ENCODE measurements around the gene ZNF81. TPM values are rescaled to one million over a fixed set of nuclear protein-coding genes. Genes with fewer than 3 reads are reported as not detected.
"Not testable (repeated sequence)": the region's sequence is repeated elsewhere in the genome, so short reads cannot be mapped to it uniquely, and the experiment has no call there.

The ZNF81 gene
- total RNA-seq, 4 donors from 2014 or later: 1.00 to 4.3 (median 3.3) TPM

GRCh38 chrX:47940448-47940847, 103.7 kb downstream of the ZNF81 start:
- no peaks in the 10 kb centered on the region for H3K27me3 ChIP-seq
- intact Hi-C loops (cut with DNase I; ENCODE audit: low total_unique reads): no loop called here
- ATAC-seq: no peak

GRCh38 chrX:47941423-47941822, 104.7 kb downstream of the ZNF81 start:
- Histone ChIP-seq H3K4me3 (no peak overlapping the region), H3K27ac (no peak overlapping the region), H3K4me1 (no peaks in the 10 kb centered on the region), H3K27me3 (no peaks in the 10 kb centered on the region), H3K9me3 (no peaks in the 10 kb centered on the region), H3K36me3 (no peaks in the 10 kb centered on the region)
- no peak for ATAC-seq
- TF ChIP-seq, protein P1, sequence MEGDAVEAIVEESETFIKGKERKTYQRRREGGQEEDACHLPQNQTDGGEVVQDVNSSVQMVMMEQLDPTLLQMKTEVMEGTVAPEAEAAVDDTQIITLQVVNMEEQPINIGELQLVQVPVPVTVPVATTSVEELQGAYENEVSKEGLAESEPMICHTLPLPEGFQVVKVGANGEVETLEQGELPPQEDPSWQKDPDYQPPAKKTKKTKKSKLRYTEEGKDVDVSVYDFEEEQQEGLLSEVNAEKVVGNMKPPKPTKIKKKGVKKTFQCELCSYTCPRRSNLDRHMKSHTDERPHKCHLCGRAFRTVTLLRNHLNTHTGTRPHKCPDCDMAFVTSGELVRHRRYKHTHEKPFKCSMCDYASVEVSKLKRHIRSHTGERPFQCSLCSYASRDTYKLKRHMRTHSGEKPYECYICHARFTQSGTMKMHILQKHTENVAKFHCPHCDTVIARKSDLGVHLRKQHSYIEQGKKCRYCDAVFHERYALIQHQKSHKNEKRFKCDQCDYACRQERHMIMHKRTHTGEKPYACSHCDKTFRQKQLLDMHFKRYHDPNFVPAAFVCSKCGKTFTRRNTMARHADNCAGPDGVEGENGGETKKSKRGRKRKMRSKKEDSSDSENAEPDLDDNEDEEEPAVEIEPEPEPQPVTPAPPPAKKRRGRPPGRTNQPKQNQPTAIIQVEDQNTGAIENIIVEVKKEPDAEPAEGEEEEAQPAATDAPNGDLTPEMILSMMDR (IDR thresholded peaks at IDR 0.05 in 4 of 5, conservative IDR thresholded peaks at IDR 0.05 in 1 of 5): no peak
- no peak for TF ChIP-seq POLR2A (IDR thresholded peaks at IDR 0.05)
- DNase-seq: no peak
- intact Hi-C loops (cut with DNase I; ENCODE audit: low total_unique reads): no loop called here
- in situ Hi-C loops (cut with MboI; ENCODE audit: low sequenced_read_pairs in 4 of 4): no loop called here

More at GRCh38 chrX:47940448-47940847, 103.7 kb downstream of the ZNF81 start:
- Histone ChIP-seq H3K27ac (no peak overlapping the region), H3K4me3 (no peak overlapping the region), H3K4me1 (no peaks in the 10 kb centered on the region), H3K36me3 (no peaks in the 10 kb centered on the region), H3K9me3 (no peaks in the 10 kb centered on the region)
- DNase-seq: no peak
- in situ Hi-C loops (cut with MboI; ENCODE audit: low sequenced_read_pairs in 4 of 4): no loop called here
- no peak for TF ChIP-seq POLR2A (IDR thresholded peaks at IDR 0.05)
- TF ChIP-seq, protein P1 (IDR thresholded peaks at IDR 0.05 in 4 of 5, conservative IDR thresholded peaks at IDR 0.05 in 1 of 5): no peak

DNA sequence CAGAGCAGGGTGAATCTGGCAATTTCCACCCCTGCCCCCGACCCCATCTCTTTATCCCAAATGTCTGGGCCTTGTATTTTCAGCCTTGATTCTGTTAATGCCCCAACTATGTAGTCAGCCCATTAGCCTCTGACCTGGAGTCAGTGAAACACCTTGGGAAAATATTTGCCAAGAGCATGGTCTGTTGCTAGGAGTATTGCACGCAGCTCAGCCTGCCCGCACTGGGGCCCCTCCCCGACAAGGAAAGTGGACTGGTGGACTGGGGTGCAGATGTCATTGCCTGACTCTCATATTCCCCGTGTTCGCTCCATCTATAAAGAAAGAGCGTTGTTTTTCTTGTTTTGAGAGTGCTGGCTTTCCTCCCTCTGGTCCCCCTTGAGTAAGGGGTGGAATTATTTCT, 118.6 kb downstream of the ZNF81 start:
- H3K9me3 ChIP-seq: peaks cover 0 to 13% (median 0%) of the 10 kb centered on the region in 3 donors
- intact Hi-C loops (cut with DNase I; ENCODE audit: low total_unique reads); H3K36me3 ChIP-seq; in situ Hi-C loops (cut with MboI; ENCODE audit: low sequenced_read_pairs in 4 of 4); H3K4me1 ChIP-seq; ATAC-seq; H3K27me3 ChIP-seq; H3K4me3 ChIP-seq; H3K27ac ChIP-seq; DNase-seq: not testable (repeated sequence)

DNA sequence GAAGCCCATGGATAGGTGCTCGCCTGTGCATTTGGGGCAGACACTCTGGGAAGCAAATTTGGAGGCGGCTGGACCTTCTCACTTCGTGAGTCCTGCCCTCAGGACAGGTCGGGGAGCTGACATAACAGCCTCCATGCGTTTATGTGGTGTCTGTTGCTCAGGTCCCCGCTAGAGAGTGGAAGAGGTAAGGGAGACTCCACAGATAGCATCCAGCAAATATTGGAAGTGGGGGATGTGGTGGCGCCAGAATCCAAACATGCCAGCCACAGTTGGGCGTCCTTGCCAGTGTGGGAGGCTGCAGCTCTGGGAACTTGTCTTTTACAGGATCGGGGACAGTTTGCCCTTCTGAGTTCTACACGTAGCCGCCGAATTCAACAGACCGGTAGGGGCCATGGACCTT, 119.3 kb downstream of the ZNF81 start:
- no peaks in the 10 kb centered on the region for H3K4me1 ChIP-seq
- H3K27me3 ChIP-seq: no peaks in the 10 kb centered on the region
- DNase-seq (no peak), ATAC-seq (no peak)
- H3K4me3 ChIP-seq: no peak overlapping the region
- intact Hi-C loops (cut with DNase I; ENCODE audit: low total_unique reads): no loop called here
- H3K36me3 ChIP-seq: no peaks in the 10 kb centered on the region
- no peak overlapping the region for H3K27ac ChIP-seq
- TF ChIP-seq, protein P1 (IDR thresholded peaks at IDR 0.05 in 4 of 5, conservative IDR thresholded peaks at IDR 0.05 in 1 of 5): no peak
- no peak for TF ChIP-seq POLR2A (IDR thresholded peaks at IDR 0.05)
- peaks cover 0 to 13% (median 0%) of the 10 kb centered on the region in 3 donors for H3K9me3 ChIP-seq
- in situ Hi-C loops (cut with MboI; ENCODE audit: low sequenced_read_pairs in 4 of 4): no loop called here

- H3K27ac ChIP-seq; ATAC-seq; H3K27me3 ChIP-seq; in situ Hi-C loops (cut with MboI; ENCODE audit: low sequenced_read_pairs in 4 of 4); H3K36me3 ChIP-seq; H3K4me1 ChIP-seq; H3K4me3 ChIP-seq; intact Hi-C loops (cut with DNase I; ENCODE audit: low total_unique reads); DNase-seq; H3K9me3 ChIP-seq: not testable (repeated sequence)
Observed at GRCh38 chrX:47958206-47958605, 121.5 kb downstream of the ZNF81 start.

DNA sequence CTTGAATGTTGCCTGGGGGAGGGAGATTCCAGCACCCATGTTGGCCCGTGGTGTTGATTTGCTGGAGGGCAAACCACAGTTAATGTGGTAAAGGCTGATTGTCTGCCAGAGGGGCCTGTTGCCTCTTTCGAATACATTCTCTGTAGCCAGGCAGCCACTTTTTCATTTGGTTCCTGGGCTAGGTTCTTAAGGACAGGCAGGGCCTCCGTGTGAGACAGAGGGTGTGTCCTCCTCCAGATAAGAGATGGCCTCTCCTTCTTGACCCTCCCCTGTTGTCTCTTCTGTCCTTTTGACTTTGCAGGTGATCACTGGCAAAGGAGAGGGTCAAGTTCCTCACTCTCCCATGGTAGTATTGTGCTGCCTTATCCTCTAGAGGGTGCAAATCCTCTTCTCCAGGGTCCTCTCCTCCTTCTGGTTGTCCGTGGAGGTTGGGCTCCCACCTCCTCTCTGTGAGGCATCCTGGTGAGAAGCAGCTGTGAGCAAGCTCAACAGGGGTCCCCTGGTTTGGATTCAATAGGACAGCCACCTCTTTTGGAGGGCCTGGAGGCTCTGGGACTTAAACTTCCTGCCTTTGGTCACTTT, 122.2 kb downstream of the ZNF81 start:
- no peaks in the 10 kb centered on the region for H3K4me1 ChIP-seq
- no peak overlapping the region for H3K27ac ChIP-seq
- ATAC-seq (no peak), DNase-seq (no peak)
- TF ChIP-seq POLR2A (IDR thresholded peaks at IDR 0.05): no peak
- TF ChIP-seq, protein P1 (IDR thresholded peaks at IDR 0.05 in 4 of 5, conservative IDR thresholded peaks at IDR 0.05 in 1 of 5): no peak
- in situ Hi-C loops (cut with MboI; ENCODE audit: low sequenced_read_pairs in 4 of 4): no loop called here
- H3K27me3 ChIP-seq: no peaks in the 10 kb centered on the region
- no peaks in the 10 kb centered on the region for H3K9me3 ChIP-seq
- no peak overlapping the region for H3K4me3 ChIP-seq
- intact Hi-C loops (cut with DNase I; ENCODE audit: low total_unique reads): no loop called here
- H3K36me3 ChIP-seq: no peaks in the 10 kb centered on the region

Measured in gastrocnemius medialis (tissue), 4 donors.